DMS153 treated with DMSO at 0.1 percent for 48 hours (cell line): ENCODE measurements around the gene BCAP31.

Experiments used
- DNase-seq: peaks from one replicate; lab custom pipeline; 2025; ENCODE audit not compliant: unreplicated experiment; lab: John Stamatoyannopoulos, UW

Gene BCAP31

GRCh38 chrX:153724252-153725038 lies at the start of gene BCAP31, which contains the start of gene ABCD1:
BCAP31 (minus strand) TSS chrX:153724387; CDS start chrX:153723244, 1,143 bp downstream.
ABCD1 (plus strand) TSS chrX:153724856; CDS start chrX:153725267, 411 bp downstream.
- peak; percentile 89 for DNase-seq

GRCh38 chrX:153773218-153773611 lies 49.0 kb upstream of the BCAP31 start:
- no peak for DNase-seq

GRCh38 chrX:153772316-153773217 lies 48.4 kb upstream of the BCAP31 start:
- DNase-seq = no peak

- DNase-seq = no peak
Observed at GRCh38 chrX:153771415-153772315, 47.5 kb upstream of the BCAP31 start.

- no peak for DNase-seq
Observed at GRCh38 chrX:153770601-153771414, 46.6 kb upstream of the BCAP31 start.

- DNase-seq = no peak
Observed at GRCh38 chrX:153769865-153770600, 45.8 kb upstream of the BCAP31 start.

GRCh38 chrX:153769158-153769864 lies 45.1 kb upstream of the BCAP31 start:
- DNase-seq = no peak

GRCh38 chrX:153768311-153769157 lies 44.3 kb upstream of the BCAP31 start:
- DNase-seq = no peak

GRCh38 chrX:153767674-153768055 lies 43.5 kb upstream of the BCAP31 start:
- DNase-seq = no peak

- no peak for DNase-seq
Observed at GRCh38 chrX:153766871-153767673, 42.9 kb upstream of the BCAP31 start.

GRCh38 chrX:153766098-153766817 lies 42.1 kb upstream of the BCAP31 start:
- peak; percentile 8 for DNase-seq

- DNase-seq = no peak
Observed at GRCh38 chrX:153765138-153766079, 41.2 kb upstream of the BCAP31 start.

GRCh38 chrX:153764786-153765137 lies 40.6 kb upstream of the BCAP31 start:
- DNase-seq = no peak

- peak; percentile 76 for DNase-seq
Observed at GRCh38 chrX:153763989-153764755, 40.0 kb upstream of the BCAP31 start, which contains the start of gene PLXNB3. PLXNB3 (plus strand) TSS chrX:153764249; CDS start chrX:153765536, 1,287 bp downstream.
